SK-N-SH treated with all-trans-retinoic acid at 6 μM for 48 hours (cell line): ENCODE data around the gene FTO.

ENCODE experiments used
- ATAC-seq: fragments of 200-7000 bp; cut with Tn5 transposase; 3 replicates; pipeline ENCODE4 v1.9.1; 2020; ENCODE audit warnings: mild to moderate bottlenecking, moderate library complexity
- ARNTL ChIP-seq: fragments of 450-650 bp; formaldehyde crosslinking; IDR thresholded peaks from 2 replicates; pipeline ENCODE4 v1.5.0; 2020; ENCODE audit warnings: low read depth, mild to moderate bottlenecking, moderate library complexity, borderline replicate concordance
- BACH2 ChIP-seq: fragments of 250-450 bp; sonication (Bioruptor Pico); IDR thresholded peaks from 2 replicates; pipeline ENCODE4 v1.9.0; 2021; ENCODE audit warnings: mild to moderate bottlenecking, borderline replicate concordance
- CREB5 ChIP-seq: fragments of 250-450 bp; sonication (Bioruptor Pico); IDR thresholded peaks from 2 replicates; pipeline ENCODE4 v1.5.1; 2020; ENCODE audit warnings: low read depth, mild to moderate bottlenecking, moderate library complexity
- CSDC2 ChIP-seq: fragments of 250-450 bp; sonication (Bioruptor Pico); IDR thresholded peaks from 2 replicates; pipeline ENCODE4 v1.5.0; 2020; ENCODE audit warnings: mild to moderate bottlenecking, moderate library complexity
- CSRNP3 ChIP-seq: fragments of 250-450 bp; sonication (Bioruptor Pico); IDR thresholded peaks from 2 replicates; pipeline ENCODE4 v1.5.1; 2021; ENCODE audit warnings: mild to moderate bottlenecking, moderate library complexity
- ESRRG ChIP-seq: fragments of 250-450 bp; sonication (Bioruptor Pico); IDR thresholded peaks from 2 replicates; pipeline ENCODE4 v1.6.1; 2021; ENCODE audit warnings: mild to moderate bottlenecking
- ISL1 ChIP-seq: fragments of 250-450 bp; sonication (Bioruptor Pico); IDR thresholded peaks from 2 replicates; pipeline ENCODE4 v2.1.2; 2022; ENCODE audit warnings: mild to moderate bottlenecking, moderate library complexity
- OSR1 ChIP-seq: fragments of 250-450 bp; sonication (Bioruptor Pico); IDR thresholded peaks from 2 replicates; pipeline ENCODE4 v1.8.0; 2022; ENCODE audit warnings: moderate library complexity, mild to moderate bottlenecking, inconsistent platforms
- POU6F1 ChIP-seq: fragments of 250-450 bp; sonication (Bioruptor Pico); IDR thresholded peaks from 2 replicates; pipeline ENCODE4 v1.8.0; 2021; ENCODE audit warnings: low read depth, mild to moderate bottlenecking, moderate library complexity, borderline replicate concordance
- PPARA ChIP-seq: fragments of 250-450 bp; sonication (Bioruptor Pico); IDR thresholded peaks from 2 replicates; pipeline ENCODE4 v1.5.0; 2020; ENCODE audit warnings: mild to moderate bottlenecking, borderline replicate concordance
- SNAI2 ChIP-seq: fragments of 250-450 bp; sonication (Bioruptor Pico); IDR thresholded peaks from 2 replicates; pipeline ENCODE4 v1.5.0; 2020; ENCODE audit warnings: mild to moderate bottlenecking, moderate library complexity
- TOX ChIP-seq: fragments of 250-450 bp; sonication (Bioruptor Pico); IDR thresholded peaks from 2 replicates; pipeline ENCODE4 v1.8.0; 2021; ENCODE audit warnings: mild to moderate bottlenecking, moderate library complexity, borderline replicate concordance
- TSHZ2 ChIP-seq: fragments of 250-450 bp; sonication (Bioruptor Pico); IDR thresholded peaks from 2 replicates; pipeline ENCODE4 v1.5.0; 2020; ENCODE audit warnings: mild to moderate bottlenecking, moderate library complexity
- ZC3H10 ChIP-seq: fragments of 250-450 bp; sonication (Bioruptor Pico); IDR thresholded peaks from 2 replicates; pipeline ENCODE4 v1.5.1; 2021; ENCODE audit warnings: mild to moderate bottlenecking, moderate library complexity
- ZFP3 ChIP-seq: fragments of 250-450 bp; sonication (Bioruptor Pico); IDR thresholded peaks from 2 replicates; pipeline ENCODE4 v1.5.0; 2020; ENCODE audit warnings: mild to moderate bottlenecking, moderate library complexity
- ZFP30 ChIP-seq: fragments of 450-650 bp; formaldehyde crosslinking; IDR thresholded peaks from 2 replicates; pipeline ENCODE4 v1.5.0; 2022; ENCODE audit warnings: mild to moderate bottlenecking, moderate library complexity
- ZNF70 ChIP-seq: fragments of 450-650 bp; formaldehyde crosslinking; IDR thresholded peaks from 2 replicates; pipeline ENCODE4 v1.5.0; 2020; ENCODE audit warnings: mild to moderate bottlenecking, moderate library complexity
- ZNF8 ChIP-seq: fragments of 450-650 bp; formaldehyde crosslinking; IDR thresholded peaks from 2 replicates; pipeline ENCODE4 v1.5.0; 2020; ENCODE audit warnings: mild to moderate bottlenecking, moderate library complexity

Gene FTO

GRCh38 chr16:53740476-53740875 lies 36.5 kb downstream of the FTO start:
- TF ChIP-seq ZNF8 (CRISPR knock-in tag) (no peak), CSDC2 (no peak), ESRRG (CRISPR knock-in tag) (no peak), OSR1 (no peak), POU6F1 (CRISPR knock-in tag) (no peak), ZNF70 (CRISPR knock-in tag) (no peak), ZFP30 (CRISPR knock-in tag) (no peak), PPARA (CRISPR knock-in tag) (no peak)
- ATAC-seq, result no peak

- no peak for ATAC-seq
Observed at GRCh38 chr16:53740933-53741531, 37.1 kb downstream of the FTO start.

More at GRCh38 chr16:53740933-53741531, 37.1 kb downstream of the FTO start:
- TF ChIP-seq TSHZ2 (CRISPR knock-in tag) (no peak), ZFP30 (CRISPR knock-in tag) (no peak), BACH2 (CRISPR knock-in tag) (no peak), POU6F1 (CRISPR knock-in tag) (no peak), ESRRG (CRISPR knock-in tag) (no peak), ZNF8 (CRISPR knock-in tag) (no peak), SNAI2 (no peak), CSRNP3 (no peak), ZC3H10 (CRISPR knock-in tag) (no peak), ARNTL (CRISPR knock-in tag) (no peak), TOX (CRISPR knock-in tag) (no peak), CREB5 (no peak), OSR1 (no peak), ISL1 (CRISPR knock-in tag) (no peak), ZFP3 (CRISPR knock-in tag) (no peak), PPARA (CRISPR knock-in tag) (no peak)
